Heart right ventricle (tissue), 16 donors: Measurements from ENCODE around the gene EXOC6. TPM values are rescaled to one million over a fixed set of nuclear protein-coding genes. Genes with fewer than 3 reads are reported as not detected.

Experiments
- ATAC-seq, 8 donors: fragments of 200-7000 bp; cut with Tn5 transposase; one replicate each; pipeline ENCODE4 v1.9.1; 2020; ENCODE audit warnings: mild to moderate bottlenecking in 8 of 8, moderate library complexity in 8 of 8, moderate number of reproducible peaks in 1 of 8
- DNase-seq, 2 donors: peaks; one replicate each; pipeline ENCODE4 v3.0.0-alpha.2; 2020
- H3K27ac ChIP-seq, 10 donors: fragments of 200-600 bp; sonication (generic) in 2 of 10; one replicate each; pipeline versions ENCODE4 v1.5.0 to v1.8.0; 2020 to 2022; ENCODE audit warnings: mild to moderate bottlenecking in 3 of 10
- H3K27me3 ChIP-seq, 7 donors: fragments of 200-600 bp; one replicate each; pipeline ENCODE4 v1.8.0; 2021 to 2022; ENCODE audit warnings: mild to moderate bottlenecking in 2 of 7
- H3K36me3 ChIP-seq, 9 donors: fragments of 200-600 bp; sonication (generic) in 1 of 9; one replicate each; pipeline versions ENCODE4 v1.5.0 to v1.8.0; 2020 to 2022; ENCODE audit warnings: mild to moderate bottlenecking in 2 of 9
- H3K4me1 ChIP-seq, 9 donors: fragments of 200-600 bp; sonication (generic) in 1 of 9; one replicate each; pipeline versions ENCODE4 v1.5.0 to v1.8.0; 2020 to 2022; ENCODE audit warnings: mild to moderate bottlenecking in 4 of 9
- H3K4me3 ChIP-seq, 10 donors: fragments of 200-600 bp; sonication (generic) in 2 of 10; one replicate each; pipeline versions ENCODE4 v1.5.0 to v1.8.0; 2020 to 2022; ENCODE audit warnings: mild to moderate bottlenecking in 7 of 10, moderate library complexity in 2 of 10
- H3K9me3 ChIP-seq, 11 donors: fragments of 200-600 bp in 10 of 11; sonication (generic) in 2 of 11; one replicate each; pipeline versions ENCODE4 v1.5.0 to v1.8.0; 2013 to 2022; ENCODE audit warnings: mild to moderate bottlenecking in 2 of 11, control low read depth in 1 of 11, moderate library complexity in 1 of 11
- WGBS, 2 donors: extraction: QIAGEN DNeasy Blood & Tissue Kit; methylation state at CpG; one replicate each; pipeline ENCODE4 v1.1.7; 2013; ENCODE audit warnings: inconsistent platforms in 1 of 2; 5-methylcytosine and 5-hydroxymethylcytosine counted together
- intact Hi-C, 10 donors: fragments of 100-400 bp; cut with DNase I; formaldehyde crosslinking; loops; one replicate each; pipeline versions ENCODE4 v1.11.1 to v1.14.2; 2022
- polyA plus RNA-seq, 2 donors: library from polyadenylated mRNA; stranded (reverse); fragments of 200-250 nt; gene quantifications; one replicate each; pipeline ENCODE4 v1.2.3, GENCODE V29; 2013
- total RNA-seq, 10 donors: library from RNA; stranded (reverse); fragmentation: NEBNext Ultra II Directional in 3 of 10; extraction: Animal tissue kit (Norgen Biotek cat#: 25700) in 3 of 10; gene quantifications; one replicate each; pipeline versions ENCODE4 v1.2.1 to v1.2.4, GENCODE V29; 2021 to 2023
- TF ChIP-seq, protein P1 (sequence below), 9 donors: fragments of 200-600 bp; sonication (generic) in 2 of 9; IDR thresholded peaks; one replicate each; pipeline versions ENCODE4 v1.5.0 to v1.8.0; 2021 to 2022; ENCODE audit warnings: antibody characterized with exemption in 9 of 9, mild to moderate bottlenecking in 5 of 9, moderate library complexity in 1 of 9
- donor health status: Arrhythmogenic right ventricular cardiomyopathy.
- donor health status: ischemic (EF 13 %, LVEDD 7.1; RV severe dilation, severe dysfunction).
- donor health status: healthy with polysubstance abuse.
- donor health status: DM: no; HTN: yes; CAD: no.
- donor health status: DM: no; HTN: no; CAD: no.
- donor health status: ischemic (EF 25% LVEDD 6.9; RV normal size, moderate dysfunction).
- donor health status: ischemic (EF 25% LVEDD 5.7; RV mildly dilated, moderate dysfunction).
- donor health status: healthy.
- donor health status: DM: yes; HTN: yes; CAD: no.
- donor health status: Ischemic cardiomyopathy.
- donor health status: ischemic (EF 35%, LVEDD 5.7; RV mildly dilated, moderate dysfunction).
- donor health status: nonischemic (EF 11% LVEDD 7.7; RV severe dilation, severe dysfunction).
- donor health status: DM: yes; HTN: yes; CAD: no.
- donor health status: PGD.
- donor health status: ischemic (EF 29% LVEDD 5.4; RV normal size, mild dysfunction).
- donor health status: nonischemic (EF 23%, LVEDD 6.1; RV moderate dilation, normal function).

EXOC6 gene
- total and polyA plus RNA-seq, 12 donors: 3.3 to 11.7 (median 9.2) TPM

DNA sequence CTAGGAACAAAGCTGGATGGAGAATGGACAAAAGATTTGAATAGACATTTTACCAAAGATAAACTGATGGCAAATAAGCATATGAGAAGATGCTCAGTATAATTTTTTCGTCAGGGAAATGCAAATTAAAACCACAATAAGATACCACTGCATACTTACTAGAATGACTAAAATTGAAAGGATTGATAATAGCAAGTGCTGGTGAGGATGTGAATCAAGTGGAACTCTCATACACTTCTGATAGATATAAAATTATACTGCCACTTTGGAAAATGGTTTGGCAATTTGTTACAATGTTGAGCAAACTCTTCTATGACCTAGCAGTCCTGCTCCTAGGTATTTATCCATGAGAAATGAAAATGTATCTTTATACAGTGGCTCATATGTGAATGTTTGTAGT lies 83.3 kb downstream of the EXOC6 start:
- TF ChIP-seq, protein P1, sequence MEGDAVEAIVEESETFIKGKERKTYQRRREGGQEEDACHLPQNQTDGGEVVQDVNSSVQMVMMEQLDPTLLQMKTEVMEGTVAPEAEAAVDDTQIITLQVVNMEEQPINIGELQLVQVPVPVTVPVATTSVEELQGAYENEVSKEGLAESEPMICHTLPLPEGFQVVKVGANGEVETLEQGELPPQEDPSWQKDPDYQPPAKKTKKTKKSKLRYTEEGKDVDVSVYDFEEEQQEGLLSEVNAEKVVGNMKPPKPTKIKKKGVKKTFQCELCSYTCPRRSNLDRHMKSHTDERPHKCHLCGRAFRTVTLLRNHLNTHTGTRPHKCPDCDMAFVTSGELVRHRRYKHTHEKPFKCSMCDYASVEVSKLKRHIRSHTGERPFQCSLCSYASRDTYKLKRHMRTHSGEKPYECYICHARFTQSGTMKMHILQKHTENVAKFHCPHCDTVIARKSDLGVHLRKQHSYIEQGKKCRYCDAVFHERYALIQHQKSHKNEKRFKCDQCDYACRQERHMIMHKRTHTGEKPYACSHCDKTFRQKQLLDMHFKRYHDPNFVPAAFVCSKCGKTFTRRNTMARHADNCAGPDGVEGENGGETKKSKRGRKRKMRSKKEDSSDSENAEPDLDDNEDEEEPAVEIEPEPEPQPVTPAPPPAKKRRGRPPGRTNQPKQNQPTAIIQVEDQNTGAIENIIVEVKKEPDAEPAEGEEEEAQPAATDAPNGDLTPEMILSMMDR (IDR thresholded peaks at IDR 0.05): no peak
- Histone ChIP-seq H3K27ac (no peak overlapping the region), H3K4me1 (no peaks in the 10 kb centered on the region), H3K27me3 (no peaks in the 10 kb centered on the region), H3K9me3 (no peaks in the 10 kb centered on the region), H3K4me3 (no peak overlapping the region), H3K36me3 (peaks cover 0 to 54% (median 12%) of the 10 kb centered on the region in 9 donors)
- intact Hi-C loops: no loop called here
- no peak for DNase-seq
- WGBS, 2 donors: 92 to 93% methylated on average over 1 of the region's 1 CpG
- ATAC-seq: no peak

- Histone ChIP-seq H3K36me3 (peaks cover 0 to 40% (median 0%) of the 10 kb centered on the region in 9 donors), H3K9me3 (no peaks in the 10 kb centered on the region), H3K27me3 (no peaks in the 10 kb centered on the region), H3K4me3 (no peak overlapping the region), H3K4me1 (no peaks in the 10 kb centered on the region), H3K27ac (no peak overlapping the region)
- intact Hi-C loops: no loop called here
- DNase-seq: no peak
- TF ChIP-seq, protein P1 (IDR thresholded peaks at IDR 0.05): no peak
- ATAC-seq: no peak
Observed at GRCh38 chr10:92937876-92938275, 89.6 kb downstream of the EXOC6 start.

GRCh38 chr10:92938841-92939240 lies 90.5 kb downstream of the EXOC6 start:
- H3K36me3 ChIP-seq: peaks cover 0 to 43% (median 0%) of the 10 kb centered on the region in 9 donors

GRCh38 chr10:92942226-92942625 lies 93.9 kb downstream of the EXOC6 start:
- no peak overlapping the region for H3K4me3 ChIP-seq
- no peaks in the 10 kb centered on the region for H3K4me1 ChIP-seq
- H3K9me3 ChIP-seq: no peaks in the 10 kb centered on the region
- no peaks in the 10 kb centered on the region for H3K27me3 ChIP-seq
- TF ChIP-seq, protein P1 (IDR thresholded peaks at IDR 0.05): no peak
- peaks cover 0 to 63% (median 6%) of the 10 kb centered on the region in 9 donors for H3K36me3 ChIP-seq
- DNase-seq (no peak), ATAC-seq (no peak)
- no peak overlapping the region for H3K27ac ChIP-seq
- intact Hi-C loops: no loop called here

More at GRCh38 chr10:92938841-92939240, 90.5 kb downstream of the EXOC6 start:
- Histone ChIP-seq H3K4me3 (no peak overlapping the region), H3K9me3 (no peaks in the 10 kb centered on the region), H3K4me1 (no peaks in the 10 kb centered on the region), H3K27me3 (no peaks in the 10 kb centered on the region), H3K27ac (no peak overlapping the region)
- intact Hi-C loops: no loop called here
- ATAC-seq (no peak), DNase-seq (no peak)
- 97 to 100% methylated on average over 1 of the region's 1 CpG for WGBS, 2 donors
- TF ChIP-seq, protein P1 (IDR thresholded peaks at IDR 0.05): no peak
